Gastrocnemius medialis (tissue), 4 donors: ENCODE data around the gene OXA1L. TPM values are rescaled to one million over a fixed set of nuclear protein-coding genes. Genes with fewer than 3 reads are reported as not detected.
"Not testable (repeated sequence)": the region's sequence is repeated elsewhere in the genome, so short reads cannot be mapped to it uniquely, and the experiment has no call there.

Experiments
- ATAC-seq, 2 donors: fragments of 150-250 bp; one replicate each; pipeline ENCODE4 v1.9.1; 2016
- DNase-seq, 2 donors: peaks; one replicate each; pipeline ENCODE4 v3.0.0-alpha.2; 2019
- H3K27ac ChIP-seq, 4 donors: fragments of 200-600 bp; sonication (generic); 1 replicate in 1 of 4; 2 replicates in 3 of 4; pipeline ENCODE4 v1.5.1; 2016 to 2018; ENCODE audit warnings: mild to moderate bottlenecking in 2 of 4, moderate library complexity in 1 of 4
- H3K27me3 ChIP-seq, 3 donors: fragments of 200-600 bp; sonication (generic) in 2 of 3; 1 replicate in 1 of 3; 2 replicates in 2 of 3; pipeline versions ENCODE4 v1.5.1 to v1.6.0; 2016 to 2019; ENCODE audit warnings: mild to moderate bottlenecking in 1 of 3, moderate library complexity in 1 of 3
- H3K36me3 ChIP-seq, 2 donors: fragments of 200-600 bp; sonication (generic) in 1 of 2; one replicate each; pipeline ENCODE4 v1.5.1; 2017 to 2018
- H3K4me1 ChIP-seq, 2 donors: fragments of 200-600 bp; sonication (generic) in 1 of 2; one replicate each; pipeline ENCODE4 v1.5.1; 2016 to 2017; ENCODE audit warnings: mild to moderate bottlenecking in 2 of 2
- H3K4me3 ChIP-seq, 4 donors: fragments of 200-600 bp; sonication (generic) in 3 of 4; 1 replicate in 1 of 4; 2 replicates in 3 of 4; pipeline ENCODE4 v1.5.1; 2016 to 2019; ENCODE audit warnings: mild to moderate bottlenecking in 2 of 4
- H3K9me3 ChIP-seq, 3 donors: fragments of 200-600 bp; sonication (generic) in 2 of 3; 1 replicate in 1 of 3; 2 replicates in 2 of 3; pipeline ENCODE4 v1.5.1; 2016 to 2019
- CTCF ChIP-seq, 5 experiments: fragments of 450-650 bp in 3 of 5; fragments of 200-600 bp in 2 of 5; sonication (generic) in 2 of 5; IDR thresholded peaks in 4 of 5; conservative IDR thresholded peaks in 1 of 5; 1 replicate in 4 of 5; 2 replicates in 1 of 5; pipeline ENCODE4 v1.5.1; 2016 to 2019; ENCODE audit warnings: antibody characterized with exemption in 5 of 5, mild to moderate bottlenecking in 3 of 5, moderate library complexity in 3 of 5
- POLR2A ChIP-seq, 2 donors: fragments of 450-650 bp; IDR thresholded peaks; one replicate each; pipeline ENCODE4 v1.6.1; 2017; ENCODE audit warnings: antibody characterized with exemption in 2 of 2, mild to moderate bottlenecking in 2 of 2, moderate library complexity in 2 of 2
- in situ Hi-C, 4 donors: fragments of 200-750 bp; cut with MboI; loops; one replicate each; pipeline versions ENCODE4 v1.15.0 to v1.8.0; 2017; ENCODE audit warnings: low sequenced_read_pairs in 4 of 4
- intact Hi-C: fragments of 100-400 bp; cut with DNase I; formaldehyde crosslinking; loops from one replicate; pipeline ENCODE4 v1.15.1; 2023; ENCODE audit warnings: low total_unique reads
- total RNA-seq, 4 donors: library from RNA; depleted of rRNA; stranded (reverse); fragments of >200 nt; gene quantifications; one replicate each; pipeline versions ENCODE4 v1.1.0 to v1.2.3, GENCODE V29; 2016

The OXA1L gene
- total RNA-seq, 4 donors from 2014 or later = 83.5 to 135 (median 114) TPM

GRCh38 chr14:22726012-22726411 lies 40.5 kb upstream of the OXA1L start:
- Histone ChIP-seq H3K9me3 (no peaks in the 10 kb centered on the region), H3K4me3 (no peak overlapping the region), H3K4me1 (no peaks in the 10 kb centered on the region), H3K27me3 (peaks cover 0 to 2% (median 0%) of the 10 kb centered on the region in 3 donors), H3K36me3 (no peaks in the 10 kb centered on the region), H3K27ac (no peak overlapping the region)
- intact Hi-C loops = no loop called here
- no peak for DNase-seq
- in situ Hi-C loops = no loop called here
- TF ChIP-seq POLR2A (IDR thresholded peaks at IDR 0.05) (no peak), CTCF (IDR thresholded peaks at IDR 0.05 in 4 of 5, conservative IDR thresholded peaks at IDR 0.05 in 1 of 5) (no peak)
- ATAC-seq = no peak

- H3K27me3 ChIP-seq, ATAC-seq, intact Hi-C loops, H3K4me1 ChIP-seq, H3K4me3 ChIP-seq, H3K36me3 ChIP-seq, DNase-seq, in situ Hi-C loops, H3K9me3 ChIP-seq, H3K27ac ChIP-seq: not testable (repeated sequence)
These were observed 34.4 kb upstream of the OXA1L start for GRCh38 chr14:22732062-22732461.

GRCh38 chr14:22733829-22734228 lies 32.7 kb upstream of the OXA1L start:
- in situ Hi-C loops (no loop called here), intact Hi-C loops (no loop called here)
- Histone ChIP-seq H3K27ac (no peak overlapping the region), H3K9me3 (no peaks in the 10 kb centered on the region), H3K4me1 (no peaks in the 10 kb centered on the region), H3K36me3 (no peaks in the 10 kb centered on the region), H3K4me3 (no peak overlapping the region), H3K27me3 (no peaks in the 10 kb centered on the region)
- no peak for DNase-seq
- no peak for ATAC-seq
- no peak for TF ChIP-seq POLR2A (IDR thresholded peaks at IDR 0.05)

GRCh38 chr14:22735096-22735495 lies 31.4 kb upstream of the OXA1L start:
- TF ChIP-seq CTCF (IDR thresholded peaks at IDR 0.05 in 4 of 5, conservative IDR thresholded peaks at IDR 0.05 in 1 of 5) = no peak
- no peak for TF ChIP-seq POLR2A (IDR thresholded peaks at IDR 0.05)
- in situ Hi-C loops = no loop called here
- Histone ChIP-seq H3K4me1 (no peaks in the 10 kb centered on the region), H3K27me3 (no peaks in the 10 kb centered on the region), H3K9me3 (no peaks in the 10 kb centered on the region), H3K4me3 (no peak overlapping the region), H3K36me3 (no peaks in the 10 kb centered on the region), H3K27ac (no peak overlapping the region)
- no peak for ATAC-seq
- no peak for DNase-seq
- intact Hi-C loops = no loop called here

GRCh38 chr14:22736384-22736783 lies 30.1 kb upstream of the OXA1L start:
- H3K27me3 ChIP-seq, H3K36me3 ChIP-seq, H3K27ac ChIP-seq, DNase-seq, H3K4me3 ChIP-seq, H3K4me1 ChIP-seq, H3K9me3 ChIP-seq, intact Hi-C loops, in situ Hi-C loops, ATAC-seq: not testable (repeated sequence)

- in situ Hi-C loops = no loop called here
- Histone ChIP-seq H3K9me3 (no peaks in the 10 kb centered on the region), H3K36me3 (no peaks in the 10 kb centered on the region), H3K27me3 (no peaks in the 10 kb centered on the region), H3K4me3 (no peak overlapping the region), H3K27ac (no peak overlapping the region), H3K4me1 (no peaks in the 10 kb centered on the region)
- TF ChIP-seq POLR2A (IDR thresholded peaks at IDR 0.05) (no peak), CTCF (IDR thresholded peaks at IDR 0.05 in 4 of 5, conservative IDR thresholded peaks at IDR 0.05 in 1 of 5) (no peak)
- intact Hi-C loops = no loop called here
- ATAC-seq = no peak
- DNase-seq = no peak
These were observed 29.4 kb upstream of the OXA1L start for GRCh38 chr14:22737052-22737451.
